MM.1S (cell line): ENCODE results near the gene UGT1A7.

Experiments
- DNase-seq: peaks from one replicate; pipeline ENCODE4 v3.0.0-alpha.2; 2015
- H2AFZ ChIP-seq: fragments of 300-600 bp; sonication (generic); 2 replicates; pipeline ENCODE4 v1.6.0; 2016; ENCODE audit warnings: antibody characterized with exemption, low read length
- H3F3A ChIP-seq: fragments of 300-600 bp; sonication (generic); 2 replicates; pipeline ENCODE4 v1.6.1; 2016; ENCODE audit warnings: mild to moderate bottlenecking, antibody characterized with exemption, low read length, moderate library complexity, mixed read lengths; ENCODE audit not compliant: insufficient read depth
- H3K27ac ChIP-seq: fragments of 300-600 bp; sonication (generic); 2 replicates; pipeline ENCODE4 v1.5.1; 2016; ENCODE audit warnings: mild to moderate bottlenecking, low read length
- H3K27me3 ChIP-seq: fragments of 300-600 bp; sonication (generic); replicated peaks from 2 replicates; pipeline ENCODE4 v1.6.0; 2016; ENCODE audit warnings: low read length; ENCODE audit not compliant: insufficient read depth
- H3K36me3 ChIP-seq: fragments of 300-600 bp; sonication (generic); replicated peaks from 2 replicates; pipeline ENCODE4 v1.6.1; 2016; ENCODE audit warnings: mild to moderate bottlenecking, low read length, mixed read lengths; ENCODE audit not compliant: insufficient read depth
- H3K4me1 ChIP-seq: fragments of 300-600 bp; sonication (generic); 2 replicates; pipeline ENCODE4 v1.6.1; 2016; ENCODE audit warnings: low read length, mixed read lengths
- H3K4me2 ChIP-seq: fragments of 300-600 bp; sonication (generic); 2 replicates; pipeline ENCODE4 v1.6.0; 2016; ENCODE audit warnings: low read depth, low read length
- H3K4me3 ChIP-seq: fragments of 300-600 bp; sonication (generic); 2 replicates; pipeline ENCODE4 v1.5.1; 2016; ENCODE audit warnings: low read length, mixed read lengths
- H3K79me2 ChIP-seq: fragments of 300-600 bp; sonication (generic); 2 replicates; pipeline ENCODE4 v1.6.1; 2016; ENCODE audit warnings: mixed run types, low read length, mixed read lengths
- H3K9ac ChIP-seq: fragments of 300-600 bp; sonication (generic); 2 replicates; pipeline ENCODE4 v1.6.1; 2016; ENCODE audit warnings: low read length, mixed read lengths
- H3K9me2 ChIP-seq: fragments of 300-600 bp; sonication (generic); replicated peaks from 2 replicates; pipeline ENCODE4 v1.6.1; 2016; ENCODE audit warnings: mild to moderate bottlenecking, low read length, mixed read lengths; ENCODE audit not compliant: insufficient read depth
- H3K9me3 ChIP-seq: fragments of 300-600 bp; sonication (generic); replicated peaks from 2 replicates; pipeline ENCODE4 v1.6.1; 2016; ENCODE audit warnings: mild to moderate bottlenecking, low read length, mixed read lengths; ENCODE audit not compliant: insufficient read depth
- H4K20me1 ChIP-seq: fragments of 300-600 bp; sonication (generic); 2 replicates; pipeline ENCODE4 v1.6.1; 2016; ENCODE audit warnings: mild to moderate bottlenecking, low read length, moderate library complexity, mixed read lengths; ENCODE audit not compliant: insufficient read depth
- CTCF ChIP-seq: fragments of 300-600 bp; sonication (generic); IDR thresholded peaks from 2 replicates; pipeline ENCODE4 v1.5.1; 2016; ENCODE audit warnings: antibody characterized with exemption, low read length, mixed read lengths
- EZH2 ChIP-seq: fragments of 300-600 bp; sonication (generic); optimal IDR thresholded peaks from 2 replicates; pipeline ENCODE3; 2017; ENCODE audit warnings: low read depth, mild to moderate bottlenecking, antibody characterized with exemption, low read length, mixed read lengths
- EZH2phosphoT487 ChIP-seq: fragments of 300-600 bp; sonication (generic); IDR thresholded peaks from 2 replicates; pipeline ENCODE4 v1.6.1; 2018; ENCODE audit warnings: antibody characterized with exemption, low read length

The UGT1A7 gene

GRCh38 chr2:233690444-233690843 lies 8.7 kb downstream of the UGT1A7 start:
- Histone ChIP-seq H3K9me2 (no peaks in the 10 kb centered on the region), H3K27me3 (no peaks in the 10 kb centered on the region), H4K20me1 (no peaks in the 10 kb centered on the region), H3K9ac (no peak overlapping the region), H2AFZ (no peak overlapping the region), H3K4me3 (no peak overlapping the region), H3F3A (no peaks in the 10 kb centered on the region), H3K9me3 (no peaks in the 10 kb centered on the region), H3K79me2 (no peaks in the 10 kb centered on the region), H3K4me1 (no peaks in the 10 kb centered on the region), H3K4me2 (no peak overlapping the region), H3K27ac (no peak overlapping the region), H3K36me3 (no peaks in the 10 kb centered on the region)
- no peak for DNase-seq
- TF ChIP-seq CTCF (no peak), EZH2 (no peak), EZH2phosphoT487 (no peak)

GRCh38 chr2:233691443-233692433 lies 10.0 kb downstream of the UGT1A7 start:
- H3K4me2 ChIP-seq: no peak overlapping the region
- no peak for TF ChIP-seq CTCF
- TF ChIP-seq EZH2: no peak
- TF ChIP-seq EZH2phosphoT487: no peak
- no peaks in the 10 kb centered on the region for H3K79me2 ChIP-seq
- no peaks in the 10 kb centered on the region for H3K9me3 ChIP-seq
- no peak overlapping the region for H3K27ac ChIP-seq
- no peaks in the 10 kb centered on the region for H3F3A ChIP-seq
- H2AFZ ChIP-seq: no peak overlapping the region
- H3K9ac ChIP-seq: no peak overlapping the region
- no peaks in the 10 kb centered on the region for H3K9me2 ChIP-seq
- H4K20me1 ChIP-seq: no peaks in the 10 kb centered on the region
- H3K36me3 ChIP-seq: no peaks in the 10 kb centered on the region
- H3K4me1 ChIP-seq: no peaks in the 10 kb centered on the region
- no peaks in the 10 kb centered on the region for H3K27me3 ChIP-seq
- no peak overlapping the region for H3K4me3 ChIP-seq
- DNase-seq: no peak

- Histone ChIP-seq H3K4me3 (no peak within 1 kb of the TSS), H3K9ac (no peak within 1 kb of the TSS), H3K27ac (no peak within 1 kb of the TSS), H4K20me1 (no peaks in the 10 kb centered on the region), H3K4me2 (no peak within 1 kb of the TSS), H3F3A (no peaks in the 10 kb centered on the region), H3K9me2 (no peaks in the 10 kb centered on the region), H3K36me3 (no peaks in the 10 kb centered on the region), H3K4me1 (no peaks in the 10 kb centered on the region), H2AFZ (no peak within 1 kb of the TSS), H3K27me3 (no peaks in the 10 kb centered on the region), H3K79me2 (no peaks in the 10 kb centered on the region), H3K9me3 (no peaks in the 10 kb centered on the region)
- no peak for TF ChIP-seq EZH2phosphoT487
- no peak for TF ChIP-seq EZH2
- no peak for TF ChIP-seq CTCF
- DNase-seq: no peak
These were observed 10.9 kb downstream of the UGT1A7 start, which contains the start of gene UGT1A6 for GRCh38 chr2:233692648-233693047. TSS of gene UGT1A6 (plus strand) at chr2:233692890. CDS start at chr2:233693005, 115 bp downstream.
